ENCODE data around the gene TRABD. TPM values are rescaled to one million over a fixed set of nuclear protein-coding genes. Genes with fewer than 3 reads are reported as not detected.
"Not testable (repeated sequence)": the region's sequence is repeated elsewhere in the genome, so short reads cannot be mapped to it uniquely, and the experiment has no call there.

Gene TRABD
- total RNA-seq, 1 donor from 2014 or later, result 22.8 TPM

- intact Hi-C loops (cut with DNase I), result no loop called here
- no peak for ATAC-seq
- no peak for DNase-seq (ENCODE audit: low spot score)
Observed at GRCh38 chr22:50197856-50198623, 12.3 kb downstream of the TRABD start.

GRCh38 chr22:50198624-50199017, 12.9 kb downstream of the TRABD start:
- intact Hi-C loops (cut with DNase I), result no loop called here
- DNase-seq (ENCODE audit: low spot score), result no peak
- ATAC-seq, result no peak

GRCh38 chr22:50199251-50199721, 13.6 kb downstream of the TRABD start:
- ATAC-seq, result no peak
- intact Hi-C loops (cut with DNase I), result no loop called here

GRCh38 chr22:50199829-50200460, 14.2 kb downstream of the TRABD start:
- DNase-seq (ENCODE audit: low spot score) (no peak), ATAC-seq (peak; percentile 1)
- intact Hi-C loops (cut with DNase I), result no loop called here

More at GRCh38 chr22:50199251-50199721, 13.6 kb downstream of the TRABD start:
- DNase-seq (ENCODE audit: low spot score), result no peak

GRCh38 chr22:50200461-50201190, 14.9 kb downstream of the TRABD start, which contains the start of gene SELENOO:
Gene SELENOO, plus strand, starts transcription at chr22:50201011. Its CDS starts 26 bp downstream, at chr22:50201037.
- DNase-seq (ENCODE audit: low spot score) (peak; percentile 94), ATAC-seq (peak; percentile 92)
- intact Hi-C loops (cut with DNase I), result no loop called here

GRCh38 chr22:50201191-50202129, 15.7 kb downstream of the TRABD start:
- no peak for ATAC-seq
- no peak for DNase-seq (ENCODE audit: low spot score)
- intact Hi-C loops (cut with DNase I), result no loop called here

- ATAC-seq (no peak), DNase-seq (ENCODE audit: low spot score) (no peak)
- intact Hi-C loops (cut with DNase I), result no loop called here
Observed at GRCh38 chr22:50202130-50202666, 16.5 kb downstream of the TRABD start.

GRCh38 chr22:50203288-50203687, 17.6 kb downstream of the TRABD start:
- no peak for DNase-seq (ENCODE audit: low spot score)
- intact Hi-C loops (cut with DNase I), result no loop called here

GRCh38 chr22:50204571-50204970, 18.9 kb downstream of the TRABD start:
- ATAC-seq (no peak), DNase-seq (ENCODE audit: low spot score) (no peak)
- intact Hi-C loops (cut with DNase I), result no loop called here

More at GRCh38 chr22:50203288-50203687, 17.6 kb downstream of the TRABD start:
- ATAC-seq, result no peak

GRCh38 chr22:50204998-50205397, 19.3 kb downstream of the TRABD start:
- DNase-seq (ENCODE audit: low spot score); ATAC-seq: not testable (repeated sequence)

GRCh38 chr22:50205781-50206569, 20.3 kb downstream of the TRABD start:
- DNase-seq (ENCODE audit: low spot score), result no peak
- intact Hi-C loops (cut with DNase I), result no loop called here
- ATAC-seq, result no peak

More at GRCh38 chr22:50204998-50205397, 19.3 kb downstream of the TRABD start:
- intact Hi-C loops (cut with DNase I), result not testable (repeated sequence)

GRCh38 chr22:50206599-50206998, 20.9 kb downstream of the TRABD start:
- ATAC-seq (peak; percentile 57), DNase-seq (ENCODE audit: low spot score) (no peak)
- intact Hi-C loops (cut with DNase I), result no loop called here

- no peak for DNase-seq (ENCODE audit: low spot score)
- intact Hi-C loops (cut with DNase I), result no loop called here
- ATAC-seq, result no peak
Observed at GRCh38 chr22:50207383-50208140, 21.8 kb downstream of the TRABD start.

- no peak for ATAC-seq
- no peak for DNase-seq (ENCODE audit: low spot score)
Observed at GRCh38 chr22:50208430-50208938, 22.8 kb downstream of the TRABD start.

GRCh38 chr22:50208939-50209892, 23.5 kb downstream of the TRABD start:
- peak; percentile 57 for DNase-seq (ENCODE audit: low spot score)
- ATAC-seq, result peak; percentile 19
- intact Hi-C loops (cut with DNase I), result no loop called here

More at GRCh38 chr22:50208430-50208938, 22.8 kb downstream of the TRABD start:
- intact Hi-C loops (cut with DNase I), result no loop called here

All from sciatic nerve (tissue), 2 donors.